ENCODE data around the gene HYDIN. TPM values are rescaled to one million over a fixed set of nuclear protein-coding genes. Genes with fewer than 3 reads are reported as not detected.

HYDIN gene
- total and polyA plus RNA-seq, 9 of the 15 experiments (the other 6 are each of a cell fraction or from before 2014, with no cell fraction given), result 0.08 to 0.43 (median 0.14) TPM; not detected in 1

GRCh38 chr16:71254832-71255525 is 24.5 kb upstream of the HYDIN start:
- CTCF ChIA-PET (ENCODE audit: low intra/inter-chr PET ratio), result no interaction called here
- Histone ChIP-seq H2AFZ (ENCODE audit: low read depth, low read length) (no peak overlapping the region), H3K27ac (ENCODE audit: extremely low read depth, low read depth, low read length) (no peak overlapping the region), H3K4me3 (no peak overlapping the region), H3K9ac (ENCODE audit: insufficient read depth in 1 of 2, low read depth in 2 of 2, low read length in 2 of 2) (no peak overlapping the region), H3K4me1 (replicated peaks in 1 of 2; ENCODE audit: control insufficient read depth in 2 of 2, insufficient read depth in 2 of 2, low read length in 2 of 2) (no peaks in the 10 kb centered on the region), H3K9me1 (ENCODE audit: control insufficient read depth, insufficient read depth, low read length) (peaks cover 4% of the 10 kb centered on the region), H3K79me2 (ENCODE audit: control insufficient read depth, insufficient read depth, low read length) (no peaks in the 10 kb centered on the region), H3K36me3 (ENCODE audit: control insufficient read depth, insufficient read depth, low read length) (no peaks in the 10 kb centered on the region), H3K9me3 (replicated peaks; ENCODE audit: control insufficient read depth, insufficient read depth, low read depth, low read length) (no peaks in the 10 kb centered on the region), H4K20me1 (replicated peaks; ENCODE audit: control insufficient read depth, insufficient read depth, low read length) (no peaks in the 10 kb centered on the region), H3K4me2 (ENCODE audit: insufficient read depth, low read length) (no peak overlapping the region), H3K27me3 (ENCODE audit: control insufficient read depth in 2 of 2, insufficient read depth in 2 of 2, low read length in 2 of 2) (peaks cover 0 to 4% of the 10 kb centered on the region in 2 experiments; a peak in 1 of 5 replicates)
- intact Hi-C loops (cut with micrococcal nuclease) (loop anchor here (5.0 kb wide), 1 partner anchor 57 kb away; no protein-coding TSS in a partner anchor), in situ Hi-C loops (cut with MboI) (no loop called here)
- no peak for DNase-seq (ENCODE audit: extremely low read depth in 1 of 4, low spot score in 3 of 4)
- no peak for FAIRE-seq
- POLR2A ChIA-PET, result no interaction called here
- ATAC-seq, result no peak
- TF ChIP-seq THRAP3 (IDR thresholded peaks at IDR 0.05; ENCODE audit: borderline replicate concordance) (no peak), ZNF316 (IDR thresholded peaks at IDR 0.05) (no peak), BCLAF1 (IDR thresholded peaks at IDR 0.05; ENCODE audit: borderline replicate concordance in 1 of 2, control insufficient read depth in 1 of 2, low read depth in 2 of 2, low read length in 1 of 2) (no peak), ZNF695 (CRISPR knock-in tag; IDR thresholded peaks at IDR 0.05) (no peak), NFE2L1 (tag; IDR thresholded peaks at IDR 0.05; ENCODE audit: borderline replicate concordance, low read depth) (no peak), HMGXB4 (CRISPR knock-in tag; IDR thresholded peaks at IDR 0.05) (no peak), GTF2A2 (tag; IDR thresholded peaks at IDR 0.05) (no peak), EP400 (IDR thresholded peaks at IDR 0.05) (no peak), TSC22D4 (tag; IDR thresholded peaks at IDR 0.05) (no peak), TBL1XR1 (IDR thresholded peaks at IDR 0.05; ENCODE audit: low read length in 2 of 2) (no peak), FOXJ3 (CRISPR knock-in tag; IDR thresholded peaks at IDR 0.05) (no peak), TEAD2 (tag; IDR thresholded peaks at IDR 0.05) (no peak), RBBP5 (IDR thresholded peaks at IDR 0.05; ENCODE audit: borderline replicate concordance, insufficient read depth, low read length, poor library complexity, severe bottlenecking) (no peak)
- 10% methylated on average over 4 of the region's 4 CpGs for WGBS (ENCODE audit: insufficient coverage, low coverage, missing lambda C conversion rate)
- BruUV-seq (replicated peaks), result no TSS peak
